Epidermal melanocyte (primary cell): ENCODE measurements around the gene ACP6.
A peak's percentile ranks its signal among the peaks of the same experiment; 100 is the strongest.
"Not testable (repeated sequence)": the region's sequence is repeated elsewhere in the genome, so short reads cannot be mapped to it uniquely, and the experiment has no call there.

Source experiments
- DNase-seq: peaks from one replicate; pipeline ENCODE4 v3.0.0; 2011; ENCODE audit warnings: low spot score; ENCODE audit not compliant: insufficient read length

ACP6 gene

DNA sequence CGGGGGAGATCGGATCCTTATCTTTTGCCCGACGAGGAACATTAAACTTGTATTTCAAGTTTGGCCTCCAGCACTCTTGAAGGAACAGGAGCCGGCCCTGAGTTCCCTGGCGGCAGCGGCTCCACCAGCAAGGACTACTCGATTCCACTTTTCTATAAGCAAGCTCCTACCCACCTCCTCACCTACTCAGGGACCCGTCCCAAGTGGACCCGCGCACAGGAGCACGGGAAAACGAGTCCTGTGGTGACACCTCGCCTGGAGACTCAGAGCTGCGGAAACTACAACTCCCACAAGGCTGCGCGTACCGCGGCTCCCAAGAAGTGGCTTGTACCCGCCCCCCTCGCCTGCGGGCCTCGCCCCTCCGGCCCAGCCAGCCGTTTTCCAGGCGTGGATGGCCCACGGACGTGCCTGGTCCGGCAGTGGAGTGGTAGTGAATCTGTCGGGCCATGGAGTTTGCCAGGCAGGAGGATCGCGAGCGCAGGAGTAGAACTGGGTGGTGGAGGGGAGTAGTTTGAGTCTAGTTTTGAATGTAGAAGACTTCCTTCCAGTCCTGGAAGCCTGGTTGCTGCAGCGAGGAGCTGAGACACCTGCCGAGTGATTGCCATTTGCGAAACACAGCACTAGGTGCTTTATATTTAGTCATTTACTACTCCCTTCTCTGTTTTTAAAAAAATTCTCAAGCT lies at the start of gene ACP6:
Gene ACP6 (minus strand): TSS at position 206 of the 683 bp plus-strand sequence. CDS start 476 bp downstream, outside the sequence.
- peak; percentile 86 for DNase-seq

- no peak for DNase-seq
Measured at GRCh38 chr1:147719711-147720225, 49.4 kb upstream of the ACP6 start.

GRCh38 chr1:147719029-147719698 lies 48.8 kb upstream of the ACP6 start:
- no peak for DNase-seq

GRCh38 chr1:147717706-147718097 lies 47.4 kb upstream of the ACP6 start:
- no peak for DNase-seq

DNA sequence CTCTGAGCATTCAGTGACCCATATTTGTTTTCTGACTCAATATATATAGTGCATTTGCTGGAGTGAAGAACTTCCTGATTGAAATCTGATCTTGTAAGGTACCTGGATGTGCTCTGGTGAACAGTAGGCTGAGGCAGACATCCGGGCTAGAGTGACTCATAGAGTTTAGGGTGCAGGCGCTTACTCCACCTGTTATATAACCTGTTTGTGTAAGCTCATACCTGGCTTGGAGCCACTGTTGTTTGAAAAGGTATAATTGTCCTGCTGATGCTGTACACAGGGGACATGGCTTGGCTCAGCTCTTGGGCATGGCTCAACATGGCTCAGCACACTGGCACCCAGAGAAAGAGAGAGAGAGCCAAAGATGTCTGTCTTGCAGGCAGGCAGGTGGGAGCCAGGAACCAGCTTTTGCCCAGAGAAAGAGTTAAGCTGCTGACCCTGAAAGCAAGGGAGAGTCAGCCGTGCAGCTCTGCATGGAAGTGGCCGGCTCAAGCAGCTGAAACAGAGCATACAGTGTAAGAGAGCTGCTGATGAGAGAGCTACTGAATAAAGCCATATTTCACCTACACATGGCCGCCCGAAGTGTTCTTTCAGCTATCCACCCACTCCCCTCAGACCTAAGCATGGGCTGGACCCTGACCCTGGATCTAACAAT lies 46.9 kb upstream of the ACP6 start:
- no peak for DNase-seq

GRCh38 chr1:147712605-147713004 lies 42.3 kb upstream of the ACP6 start:
- no peak for DNase-seq

GRCh38 chr1:147700042-147701006 lies 30.0 kb upstream of the ACP6 start:
- peak; percentile 59 for DNase-seq

- DNase-seq: no peak
Measured at GRCh38 chr1:147699686-147700041, 29.3 kb upstream of the ACP6 start.

DNA sequence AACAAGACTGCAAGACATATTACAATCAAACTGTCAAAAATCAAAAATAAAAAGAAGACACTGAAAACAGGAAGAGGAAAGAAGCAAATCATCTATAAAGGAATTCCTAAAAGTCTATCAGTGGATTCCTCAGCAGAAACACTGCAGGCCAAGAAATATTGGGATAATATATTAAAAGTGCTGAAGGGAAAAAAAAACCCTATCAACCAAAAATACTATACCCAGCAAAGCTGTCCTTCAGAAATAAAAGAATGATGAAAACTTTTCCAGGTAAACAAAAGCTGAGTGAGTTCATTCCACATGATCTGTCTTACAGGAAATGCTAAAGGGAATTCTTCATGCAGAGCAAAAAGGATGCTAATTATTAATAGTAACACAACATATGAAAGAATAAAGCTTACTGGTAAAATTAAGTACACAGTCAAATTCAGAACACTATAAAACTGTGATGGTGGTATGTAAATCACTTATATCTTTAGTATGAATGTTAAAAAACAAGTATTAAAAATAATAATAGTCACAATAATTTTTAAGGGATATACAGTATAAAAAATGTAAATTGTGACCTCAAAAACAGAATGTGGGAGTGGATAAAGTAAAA lies 12.9 kb upstream of the ACP6 start:
- no peak for DNase-seq

DNA sequence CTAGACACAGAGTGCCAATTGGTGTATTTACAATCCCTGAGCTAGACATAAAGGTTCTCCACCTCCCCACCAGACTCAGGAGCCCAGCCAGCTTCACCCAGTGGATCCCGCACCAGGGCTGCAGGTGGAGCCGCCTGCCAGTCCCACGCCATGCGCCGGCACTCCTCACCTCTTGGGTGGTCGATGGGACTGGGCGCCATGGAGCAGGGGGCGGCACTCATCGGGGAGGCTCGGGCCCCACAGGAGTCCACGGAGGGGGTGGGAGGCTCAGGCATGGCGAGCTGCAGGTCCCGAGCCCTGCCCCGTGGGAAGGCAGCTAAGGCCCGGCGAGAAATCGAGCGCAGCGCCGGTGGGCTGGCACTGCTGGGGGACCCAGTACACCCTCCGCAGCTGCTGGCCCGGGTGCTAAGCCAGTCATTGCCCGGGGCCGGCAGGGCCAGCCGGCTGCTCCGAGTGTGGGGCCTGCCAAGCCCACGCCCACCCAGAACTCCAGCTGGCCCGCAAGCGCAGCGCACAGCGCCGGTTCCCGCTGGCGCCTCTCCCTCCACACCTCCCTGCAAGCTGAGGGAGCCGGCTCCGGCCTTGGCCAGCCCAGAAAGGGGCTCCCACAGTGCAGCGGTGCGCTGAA lies 10.4 kb upstream of the ACP6 start:
- DNase-seq: not testable (repeated sequence)

DNA sequence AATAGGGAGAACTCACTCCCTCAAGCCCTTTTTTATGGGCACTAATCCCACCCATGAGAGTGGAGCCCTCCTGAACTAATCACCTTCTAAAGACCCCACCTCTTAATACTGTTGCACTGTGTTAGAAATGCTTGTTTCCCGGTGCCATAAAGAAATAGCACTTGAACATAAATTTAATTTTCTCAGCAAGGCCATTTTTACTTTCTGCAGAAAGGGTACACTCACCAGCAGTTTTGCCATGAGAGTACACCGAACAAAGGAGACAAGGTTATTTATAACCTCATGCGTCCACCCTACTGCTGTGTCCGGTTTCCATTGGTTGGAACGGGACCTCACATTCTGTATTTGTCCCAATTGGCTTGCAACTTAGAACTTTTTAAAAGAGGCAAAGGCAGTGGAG lies 7.4 kb upstream of the ACP6 start:
- not testable (repeated sequence) for DNase-seq

DNA sequence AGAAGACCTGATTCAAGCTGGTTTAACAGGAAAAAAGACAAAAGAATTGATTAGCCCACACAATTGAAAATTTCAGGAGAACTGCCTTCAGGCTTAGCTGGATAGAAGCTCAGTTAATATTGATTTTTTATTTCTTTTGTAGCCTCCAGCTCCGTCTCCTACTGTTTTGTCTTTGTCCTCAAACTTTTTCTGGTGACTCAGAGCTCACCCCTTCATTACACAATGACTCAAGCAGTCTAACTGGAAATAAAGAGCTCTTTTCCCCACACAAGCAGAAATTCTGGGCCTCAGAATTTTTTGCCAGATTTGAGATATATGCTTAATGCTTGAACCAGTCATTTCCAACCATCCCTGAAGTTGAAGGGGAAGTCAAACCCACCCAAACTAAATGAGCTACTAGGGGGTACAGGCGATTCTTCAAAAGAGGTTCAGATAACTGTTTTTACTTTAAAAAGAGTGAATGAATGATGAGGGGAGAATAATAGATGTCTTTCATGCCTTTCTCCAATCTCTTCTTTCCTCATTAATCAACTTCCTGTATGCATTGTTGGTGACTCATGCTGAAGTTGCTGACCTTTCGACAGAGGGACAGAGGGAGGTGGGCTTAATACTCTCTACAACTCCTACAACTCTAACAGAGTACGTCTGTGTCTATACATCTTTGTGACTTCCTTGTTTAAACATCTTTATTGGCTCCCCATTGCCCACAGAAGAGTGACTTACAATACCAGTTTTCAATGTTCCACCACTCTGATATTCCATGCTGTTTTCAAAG lies 6.2 kb upstream of the ACP6 start:
- DNase-seq: no peak

DNA sequence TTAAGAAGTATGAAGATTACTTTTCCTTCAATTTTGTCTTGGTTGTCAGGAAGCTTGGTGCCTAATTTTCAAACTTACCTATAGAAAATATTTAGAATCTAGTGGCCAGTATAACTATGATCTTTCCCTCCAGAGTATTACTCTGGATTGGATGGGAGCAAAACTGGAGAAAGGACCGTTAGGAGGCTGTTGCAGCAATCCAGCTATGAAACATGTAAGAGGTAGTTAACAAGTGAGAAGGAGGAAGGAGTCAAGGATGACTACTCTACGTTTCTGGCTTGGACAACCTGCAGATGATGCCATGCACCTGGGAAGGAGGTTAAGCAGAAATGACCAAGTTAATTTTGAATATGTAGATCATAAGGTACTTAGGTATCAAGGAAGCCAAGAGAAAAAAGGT lies 3.5 kb upstream of the ACP6 start:
- no peak for DNase-seq

- no peak for DNase-seq
Measured at GRCh38 chr1:147673406-147673805, 3.1 kb upstream of the ACP6 start.

DNA sequence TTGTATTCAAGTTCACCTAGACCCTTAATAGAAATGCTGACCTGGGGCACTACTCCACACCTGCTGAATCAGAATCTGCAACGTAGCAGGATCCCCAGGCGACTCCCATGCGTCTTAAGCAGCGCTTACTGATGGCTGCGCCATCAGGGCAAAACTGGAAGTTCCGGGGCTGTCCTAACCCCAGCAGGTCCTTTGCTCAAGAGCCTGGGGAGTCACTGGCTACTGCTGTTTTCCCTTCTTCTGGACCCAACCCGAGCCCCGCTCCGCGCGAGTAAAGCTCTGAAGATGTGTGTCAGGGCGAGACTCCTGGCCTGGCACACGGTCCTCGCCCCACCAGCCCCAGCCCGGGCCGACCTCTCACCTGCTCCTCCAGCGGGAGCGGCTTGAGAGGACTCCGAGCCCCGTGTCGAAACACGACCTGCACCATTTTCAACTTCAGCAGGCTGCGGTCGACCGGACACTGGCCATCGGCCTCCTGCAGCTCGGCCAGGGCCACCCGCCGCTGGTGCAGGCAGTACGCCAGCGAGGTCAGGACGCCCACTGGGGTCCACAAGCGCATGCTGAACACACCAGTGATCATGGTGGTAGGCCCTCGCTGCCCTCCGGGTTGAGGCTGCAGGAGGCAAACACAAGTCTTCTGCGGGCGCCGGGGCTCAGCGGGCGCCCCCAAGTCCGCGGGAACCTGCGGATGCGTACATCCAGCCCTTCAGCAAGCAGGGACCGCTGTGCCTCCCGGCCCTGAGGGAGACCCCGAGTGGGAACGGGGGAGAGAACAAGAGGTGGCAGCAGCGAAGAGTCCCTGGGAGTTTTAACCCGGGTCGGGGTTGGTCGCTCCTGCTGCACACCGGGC lies 630 bp downstream of the ACP6 start:
- no peak for DNase-seq

- DNase-seq: no peak
Measured at GRCh38 chr1:147665521-147665920, 4.8 kb downstream of the ACP6 start.

GRCh38 chr1:147664206-147664605 lies 6.1 kb downstream of the ACP6 start:
- no peak for DNase-seq

DNA sequence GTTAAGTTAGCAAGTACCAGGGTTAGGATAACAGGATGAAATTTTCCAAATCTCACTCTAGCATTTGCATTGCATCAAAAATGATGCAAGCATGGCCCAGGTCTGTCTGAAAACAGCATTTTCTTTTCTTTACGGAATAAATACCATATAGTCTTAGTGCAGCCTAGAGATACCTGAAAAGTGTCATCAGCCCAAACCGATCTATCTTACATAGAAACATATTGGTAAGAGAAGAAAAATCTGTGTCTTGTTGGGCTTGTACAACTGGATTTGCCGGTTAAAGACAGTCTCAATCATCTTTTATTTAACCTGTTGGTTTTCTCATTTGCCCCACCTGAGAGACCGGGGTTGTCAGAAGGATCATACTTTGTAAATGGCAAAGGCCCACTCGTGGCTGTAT lies 15.8 kb downstream of the ACP6 start:
- DNase-seq: no peak

GRCh38 chr1:147652306-147652705 lies 18.0 kb downstream of the ACP6 start:
- no peak for DNase-seq
